NCI-H774 (cell line): ENCODE measurements around the gene HSBP1L1.
A peak's percentile ranks its signal among the peaks of the same experiment; 100 is the strongest.

Experiments
- DNase-seq: peaks from one replicate; lab custom pipeline; 2025; lab: John Stamatoyannopoulos, UW

Gene HSBP1L1

GRCh38 chr18:79964330-79965118 lies at the start of gene HSBP1L1:
HSBP1L1 (plus strand) TSS chr18:79964643; CDS start chr18:79964736, 93 bp downstream.
- DNase-seq: peak; percentile 15

GRCh38 chr18:79915161-79916127 lies 49.0 kb upstream of the HSBP1L1 start:
- DNase-seq: no peak

- no peak for DNase-seq
Measured at GRCh38 chr18:79916128-79916494, 48.3 kb upstream of the HSBP1L1 start.

GRCh38 chr18:79916546-79917168 lies 47.8 kb upstream of the HSBP1L1 start:
- DNase-seq: no peak

GRCh38 chr18:79917169-79917852 lies 47.1 kb upstream of the HSBP1L1 start:
- DNase-seq: no peak

- DNase-seq: no peak
Measured at GRCh38 chr18:79917853-79918614, 46.4 kb upstream of the HSBP1L1 start.

- no peak for DNase-seq
Measured at GRCh38 chr18:79918615-79919011, 45.8 kb upstream of the HSBP1L1 start.

GRCh38 chr18:79919089-79919488 lies 45.4 kb upstream of the HSBP1L1 start:
- DNase-seq: no peak

GRCh38 chr18:79921984-79922965 lies 42.2 kb upstream of the HSBP1L1 start:
- no peak for DNase-seq

- DNase-seq: no peak
Measured at GRCh38 chr18:79922971-79923411, 41.5 kb upstream of the HSBP1L1 start.

- DNase-seq: no peak
Measured at GRCh38 chr18:79923896-79924585, 40.4 kb upstream of the HSBP1L1 start.

- no peak for DNase-seq
Measured at GRCh38 chr18:79924814-79925731, 39.4 kb upstream of the HSBP1L1 start.

GRCh38 chr18:79926306-79926705 lies 38.1 kb upstream of the HSBP1L1 start:
- DNase-seq: no peak

GRCh38 chr18:79926715-79927606 lies 37.5 kb upstream of the HSBP1L1 start:
- DNase-seq: no peak

- DNase-seq: no peak
Measured at GRCh38 chr18:79927607-79928562, 36.6 kb upstream of the HSBP1L1 start.

- no peak for DNase-seq
Measured at GRCh38 chr18:79928563-79928960, 35.9 kb upstream of the HSBP1L1 start.
